ENCODE data around the gene PTPRN2. TPM values are rescaled to one million over a fixed set of nuclear protein-coding genes. Genes with fewer than 3 reads are reported as not detected.

The PTPRN2 gene
- total RNA-seq, 1 donor from 2014 or later, result 11.4 TPM

- Mint-ChIP-seq H3K4me3 (ENCODE audit: low read depth) (no peak overlapping the region), H3K9me3 (ENCODE audit: low read depth) (no peaks in the 10 kb centered on the region), H3K36me3 (ENCODE audit: insufficient read depth) (no peaks in the 10 kb centered on the region), H3K27me3 (peaks cover 8% of the 10 kb centered on the region), H3K4me1 (ENCODE audit: low read depth) (no peaks in the 10 kb centered on the region), H3K27ac (no peak overlapping the region)
- no peak for DNase-seq (ENCODE audit: low spot score, unreplicated experiment)
- TF ChIP-seq CTCF (IDR thresholded peaks at IDR 0.05; ENCODE audit: unreplicated experiment), result no peak
Observed at GRCh38 chr7:158094046-158094445, 493.6 kb downstream of the PTPRN2 start.

- DNase-seq (ENCODE audit: low spot score, unreplicated experiment), result no peak
Observed at GRCh38 chr7:158093156-158093796, 494.3 kb downstream of the PTPRN2 start.

GRCh38 chr7:158087196-158087595 is 500.4 kb downstream of the PTPRN2 start:
- H3K9me3 Mint-ChIP-seq (ENCODE audit: low read depth), result peaks cover 6% of the 10 kb centered on the region
- H3K27ac Mint-ChIP-seq, result no peak overlapping the region
- H3K36me3 Mint-ChIP-seq (ENCODE audit: insufficient read depth), result peaks cover 3% of the 10 kb centered on the region
- H3K27me3 Mint-ChIP-seq, result peaks cover 11% of the 10 kb centered on the region
- no peak for DNase-seq (ENCODE audit: low spot score, unreplicated experiment)
- TF ChIP-seq CTCF (IDR thresholded peaks at IDR 0.05; ENCODE audit: unreplicated experiment), result no peak
- peaks cover 5% of the 10 kb centered on the region for H3K4me1 Mint-ChIP-seq (ENCODE audit: low read depth)
- no peak overlapping the region for H3K4me3 Mint-ChIP-seq (ENCODE audit: low read depth)

More at GRCh38 chr7:158093156-158093796, 494.3 kb downstream of the PTPRN2 start:
- Mint-ChIP-seq H3K4me1 (ENCODE audit: low read depth) (no peaks in the 10 kb centered on the region), H3K27me3 (peaks cover 8% of the 10 kb centered on the region), H3K9me3 (ENCODE audit: low read depth) (no peaks in the 10 kb centered on the region), H3K36me3 (ENCODE audit: insufficient read depth) (no peaks in the 10 kb centered on the region), H3K4me3 (ENCODE audit: low read depth) (no peak overlapping the region), H3K27ac (no peak overlapping the region)
- no peak for TF ChIP-seq CTCF (IDR thresholded peaks at IDR 0.05; ENCODE audit: unreplicated experiment)

GRCh38 chr7:158085741-158086695 is 501.6 kb downstream of the PTPRN2 start:
- no peak for DNase-seq (ENCODE audit: low spot score, unreplicated experiment)
- H3K27ac Mint-ChIP-seq, result no peak overlapping the region
- no peak overlapping the region for H3K4me3 Mint-ChIP-seq (ENCODE audit: low read depth)
- H3K36me3 Mint-ChIP-seq (ENCODE audit: insufficient read depth), result peaks cover 3% of the 10 kb centered on the region
- H3K4me1 Mint-ChIP-seq (ENCODE audit: low read depth), result peaks cover 5% of the 10 kb centered on the region
- H3K9me3 Mint-ChIP-seq (ENCODE audit: low read depth), result peaks cover 6% of the 10 kb centered on the region
- peaks cover 11% of the 10 kb centered on the region for H3K27me3 Mint-ChIP-seq
- TF ChIP-seq CTCF (IDR thresholded peaks at IDR 0.05; ENCODE audit: unreplicated experiment), result no peak

GRCh38 chr7:158084555-158084954 is 503.1 kb downstream of the PTPRN2 start:
- Mint-ChIP-seq H3K4me1 (ENCODE audit: low read depth) (peaks cover 5% of the 10 kb centered on the region), H3K27me3 (peaks cover 5% of the 10 kb centered on the region), H3K36me3 (ENCODE audit: insufficient read depth) (peaks cover 3% of the 10 kb centered on the region), H3K4me3 (ENCODE audit: low read depth) (no peak overlapping the region), H3K27ac (no peak overlapping the region), H3K9me3 (ENCODE audit: low read depth) (peaks cover 6% of the 10 kb centered on the region)
- DNase-seq (ENCODE audit: low spot score, unreplicated experiment), result no peak
- TF ChIP-seq CTCF (IDR thresholded peaks at IDR 0.05; ENCODE audit: unreplicated experiment), result no peak
